HG02840 (cell line): Measurements from ENCODE around the gene FAM241A.
"Not testable (repeated sequence)": the region's sequence is repeated elsewhere in the genome, so short reads cannot be mapped to it uniquely, and the experiment has no call there.

Source experiments
- ATAC-seq: cut with Tn5 transposase; IDR thresholded peaks from one replicate; pipeline ENCODE4 v1.9.1; 2021; ENCODE audit warnings: mild to moderate bottlenecking, moderate library complexity, moderate number of reproducible peaks; ENCODE audit not compliant: unreplicated experiment, low FRiP score

The FAM241A gene

GRCh38 chr4:112130906-112131305 is 14.3 kb upstream of the FAM241A start:
- no peak for ATAC-seq

GRCh38 chr4:112136551-112136950 is 8.7 kb upstream of the FAM241A start:
- no peak for ATAC-seq

- ATAC-seq: no peak
These were observed 6.7 kb upstream of the FAM241A start for GRCh38 chr4:112138538-112138937.

GRCh38 chr4:112140536-112140935 is 4.7 kb upstream of the FAM241A start:
- no peak for ATAC-seq

- ATAC-seq: no peak
These were observed 3.7 kb upstream of the FAM241A start for GRCh38 chr4:112141366-112142138.

GRCh38 chr4:112142182-112142581 is 3.1 kb upstream of the FAM241A start:
- no peak for ATAC-seq

- no peak for ATAC-seq
These were observed 1.5 kb upstream of the FAM241A start for GRCh38 chr4:112143781-112144180.

GRCh38 chr4:112144546-112145325 is 518 bp upstream of the FAM241A start:
- ATAC-seq: no peak

- peak; percentile 55 for ATAC-seq
These were observed 692 bp downstream of the FAM241A start for GRCh38 chr4:112145790-112146501.

GRCh38 chr4:112146502-112146813 is 1.2 kb downstream of the FAM241A start:
- no peak for ATAC-seq

GRCh38 chr4:112147697-112148096 is 2.4 kb downstream of the FAM241A start:
- no peak for ATAC-seq

GRCh38 chr4:112150920-112151319 is 5.7 kb downstream of the FAM241A start:
- no peak for ATAC-seq

- ATAC-seq: no peak
These were observed 7.3 kb downstream of the FAM241A start for GRCh38 chr4:112152521-112152920.

- ATAC-seq: no peak
These were observed 8.0 kb downstream of the FAM241A start for GRCh38 chr4:112153211-112153791.

- ATAC-seq: no peak
These were observed 10.9 kb downstream of the FAM241A start for GRCh38 chr4:112156112-112156511.

- no peak for ATAC-seq
These were observed 11.3 kb downstream of the FAM241A start for GRCh38 chr4:112156553-112156952.

GRCh38 chr4:112163706-112164105 is 18.5 kb downstream of the FAM241A start:
- ATAC-seq: not testable (repeated sequence)

GRCh38 chr4:112167794-112168193 is 22.5 kb downstream of the FAM241A start:
- no peak for ATAC-seq

GRCh38 chr4:112168719-112169500 is 23.7 kb downstream of the FAM241A start:
- ATAC-seq: no peak

- ATAC-seq: no peak
These were observed 25.3 kb downstream of the FAM241A start for GRCh38 chr4:112170451-112170993.
